IMR-90 (cell line): ENCODE data around the gene TSPEAR. TPM values are rescaled to one million over a fixed set of nuclear protein-coding genes. Genes with fewer than 3 reads are reported as not detected.
"Not testable (repeated sequence)": the region's sequence is repeated elsewhere in the genome, so short reads cannot be mapped to it uniquely, and the experiment has no call there.

ENCODE experiments used
- ATAC-seq: fragments of 200-7000 bp; cut with Tn5 transposase; 2 replicates; pipeline ENCODE4 v1.9.1; 2020; ENCODE audit warnings: low read depth, mild to moderate bottlenecking, moderate library complexity
- BruUV-seq: library from RNA; stranded (reverse); fragments of 400-500 nt; replicated peaks from 2 replicates; lab custom pipeline; 2021; lab: Mats Ljungman, UMichigan
- CTCF ChIA-PET: fragments of 300-600 bp; formaldehyde crosslinking; extraction: SDS; loops from one replicate; lab custom pipeline; 2021; ENCODE audit warnings: antibody characterized with exemption; lab: Yijun Ruan, JAX
- POLR2A ChIA-PET: fragments of 300-600 bp; sonication (Branson Sonifier 250); formaldehyde crosslinking; loops from one replicate; lab custom pipeline; 2022; ENCODE audit warnings: antibody characterized with exemption; ENCODE audit not compliant: unreplicated experiment; lab: Charles Lee
- DNase-seq: peaks from one replicate; pipeline ENCODE4 v3.0.0; 2013
- H2AFZ ChIP-seq: replicated peaks from 2 replicates; pipeline ENCODE3; 2013; ENCODE audit warnings: low read length, mild to moderate bottlenecking; ENCODE audit not compliant: poor library complexity
- H2AK5ac ChIP-seq: 2 replicates; pipeline ENCODE4 v1.6.1; 2013; ENCODE audit warnings: low read depth, low read length, inconsistent platforms
- H2AK9ac ChIP-seq: replicated peaks from 2 replicates; pipeline ENCODE3; 2013; ENCODE audit warnings: mild to moderate bottlenecking, low read depth, low read length, moderate library complexity; ENCODE audit not compliant: poor library complexity
- H2BK120ac ChIP-seq: 2 replicates; pipeline ENCODE4 v1.6.1; 2013; ENCODE audit warnings: low read depth, low read length, inconsistent platforms
- H2BK15ac ChIP-seq: 3 replicates; pipeline ENCODE4 v1.6.1; 2013; ENCODE audit warnings: low read depth, low read length, inconsistent platforms
- H2BK20ac ChIP-seq: 2 replicates; pipeline ENCODE4 v1.6.1; 2013; ENCODE audit warnings: low read depth, mild to moderate bottlenecking, inconsistent platforms, low read length, moderate library complexity
- H2BK5ac ChIP-seq: 2 replicates; pipeline ENCODE4 v1.6.1; 2013; ENCODE audit warnings: mild to moderate bottlenecking, low read depth, low read length, inconsistent platforms; ENCODE audit not compliant: poor library complexity, severe bottlenecking
- H3K14ac ChIP-seq: replicated peaks from 2 replicates; pipeline ENCODE4 v1.6.1; 2013; ENCODE audit warnings: low read depth, low read length, inconsistent platforms
- H3K18ac ChIP-seq: 2 replicates; pipeline ENCODE4 v1.6.1; 2013; ENCODE audit warnings: low read depth, low read length, control low read depth
- H3K23ac ChIP-seq: 2 replicates; pipeline ENCODE4 v1.6.1; 2013; ENCODE audit warnings: low read depth, low read length, inconsistent platforms
- H3K27ac ChIP-seq: 2 replicates; pipeline ENCODE4 v1.5.1; 2013; ENCODE audit warnings: mild to moderate bottlenecking, control low read depth, low read length; ENCODE audit not compliant: insufficient read depth
- H3K27me3 ChIP-seq: 2 replicates; pipeline ENCODE4 v1.6.1; 2013; ENCODE audit warnings: low read length; ENCODE audit not compliant: control insufficient read depth, insufficient read depth
- H3K36me3 ChIP-seq: 2 replicates; pipeline ENCODE4 v1.6.1; 2013; ENCODE audit warnings: low read length, mixed read lengths; ENCODE audit not compliant: control insufficient read depth, insufficient read depth
- H3K4ac ChIP-seq: 2 replicates; pipeline ENCODE4 v1.6.1; 2013; ENCODE audit warnings: low read depth, low read length, inconsistent platforms
- H3K4me1 ChIP-seq: 2 replicates; pipeline ENCODE4 v1.6.1; 2013; ENCODE audit warnings: low read length, mixed read lengths; ENCODE audit not compliant: control insufficient read depth, insufficient read depth
- H3K4me2 ChIP-seq: 2 replicates; pipeline ENCODE4 v1.6.1; 2013; ENCODE audit warnings: low read depth, mild to moderate bottlenecking, control low read depth, low read length, moderate library complexity
- H3K4me3 ChIP-seq: 2 replicates; pipeline ENCODE4 v1.5.1; 2013; ENCODE audit warnings: low read depth, mild to moderate bottlenecking, control low read depth, low read length, moderate library complexity; ENCODE audit not compliant: insufficient read depth
- H3K56ac ChIP-seq: 2 replicates; pipeline ENCODE4 v1.6.1; 2013; ENCODE audit warnings: low read length, inconsistent platforms; ENCODE audit not compliant: insufficient read depth; ENCODE audit errors: extremely low read depth
- H3K79me1 ChIP-seq, 2 experiments: 2 replicates each; pipeline ENCODE4 v1.6.1; 2013; ENCODE audit warnings: low read length in 2 of 2, inconsistent platforms in 1 of 2, low read depth in 1 of 2
- H3K9ac ChIP-seq: 2 replicates; pipeline ENCODE4 v1.6.1; 2013; ENCODE audit warnings: low read depth, low read length, control low read depth
- H3K9me1 ChIP-seq: 2 replicates; pipeline ENCODE4 v1.6.1; 2013; ENCODE audit warnings: low read length, inconsistent platforms; ENCODE audit not compliant: insufficient read depth
- H3K9me3 ChIP-seq: 2 replicates; pipeline ENCODE4 v1.6.1; 2013; ENCODE audit warnings: low read length; ENCODE audit not compliant: control insufficient read depth, insufficient read depth
- H4K20me1 ChIP-seq: 2 replicates; pipeline ENCODE4 v1.6.1; 2013; ENCODE audit warnings: low read length, inconsistent platforms; ENCODE audit not compliant: insufficient read depth
- H4K5ac ChIP-seq: 2 replicates; pipeline ENCODE4 v1.6.1; 2013; ENCODE audit warnings: mild to moderate bottlenecking, low read depth, low read length, control low read depth
- H4K8ac ChIP-seq, 2 experiments: 2 replicates each; pipeline ENCODE4 v1.6.1; 2013; ENCODE audit warnings: low read depth in 2 of 2, low read length in 2 of 2, control low read depth in 1 of 2, inconsistent platforms in 1 of 2
- H4K91ac ChIP-seq: 2 replicates; pipeline ENCODE4 v1.6.1; 2013; ENCODE audit warnings: low read depth, low read length, inconsistent platforms; ENCODE audit not compliant: insufficient read depth
- CHD1 ChIP-seq: IDR thresholded peaks from 2 replicates; pipeline ENCODE4 v1.6.1; 2012; ENCODE audit warnings: low read depth, low read length, improper control_type of control experiment
- MAFK ChIP-seq: IDR thresholded peaks from 2 replicates; pipeline ENCODE4 v1.6.1; 2012; ENCODE audit warnings: low read depth, low read length, improper control_type of control experiment
- RCOR1 ChIP-seq: IDR thresholded peaks from 2 replicates; pipeline ENCODE4 v1.6.1; 2012; ENCODE audit warnings: mild to moderate bottlenecking, low read length, improper control_type of control experiment; ENCODE audit not compliant: insufficient replicate concordance
- USF2 ChIP-seq: fragments of 150-350 bp; IDR thresholded peaks from 2 replicates; pipeline ENCODE4 v1.6.1; 2017; ENCODE audit warnings: mild to moderate bottlenecking, antibody characterized with exemption, low read length, low read depth
- WGBS, 2 experiments: methylation state at CpG; one replicate each; pipeline versions ENCODE4 v1.1.5 to v1.1.7; 2013; ENCODE audit warnings: missing lambda C conversion rate in 2 of 2; ENCODE audit not compliant: insufficient read length in 1 of 2; ENCODE audit errors: extremely low coverage in 2 of 2; 5-methylcytosine and 5-hydroxymethylcytosine counted together
- dilution Hi-C: fragments of 300-500 bp; cut with HindIII; formaldehyde crosslinking; loops from one replicate; pipeline ENCODE4 v1.14.3; 2018; ENCODE audit warnings: low sequenced_read_pairs; ENCODE audit not compliant: unreplicated experiment
- in situ Hi-C: fragments of 300-500 bp; cut with MboI; formaldehyde crosslinking; loops from 3 replicates; pipeline ENCODE4 v1.14.3; 2019; ENCODE audit warnings: low sequenced_read_pairs, inconsistent platforms, mixed read lengths
- intact Hi-C: fragments of 100-400 bp; cut with micrococcal nuclease; formaldehyde crosslinking; loops from 2 replicates; pipeline ENCODE4 v1.10.0; 2022
- polyA plus RNA-seq, 3 experiments: library from polyadenylated mRNA; depleted of rRNA; stranded (reverse); fragments of >200 nt; gene quantifications; 2 replicates each; pipeline ENCODE4 v1.2.3, GENCODE V29; 2012; ENCODE audit warnings: low replicate concordance in 1 of 3
- total RNA-seq: library from RNA; depleted of rRNA; stranded (reverse); fragments of >200 nt; gene quantifications from 2 replicates; pipeline ENCODE4 v1.2.3, GENCODE V29; 2012

The TSPEAR gene
- total and polyA plus RNA-seq, 2 of the 4 experiments (the other 2 are of a cell fraction): not detected

- no peak within 1 kb of the TSS for H2BK15ac ChIP-seq
- intact Hi-C loops: no loop called here
- DNase-seq: no peak
Measured at GRCh38 chr21:44558695-44559094, 152.7 kb downstream of the TSPEAR start, which contains the start of gene KRTAP10-3. TSS of gene KRTAP10-3 (minus strand) at chr21:44558795. CDS start at chr21:44558715, 80 bp downstream.

GRCh38 chr21:44558329-44558675, 153.1 kb downstream of the TSPEAR start:
- H4K91ac ChIP-seq, H3K9me1 ChIP-seq, H3K9ac ChIP-seq, H3K9me3 ChIP-seq, H3K79me1 ChIP-seq, H2AK5ac ChIP-seq, ATAC-seq, H3K18ac ChIP-seq, H2BK120ac ChIP-seq, H4K20me1 ChIP-seq, H3K14ac ChIP-seq, H3K36me3 ChIP-seq, dilution Hi-C loops, in situ Hi-C loops, H2BK5ac ChIP-seq, CTCF ChIA-PET, H2AFZ ChIP-seq, POLR2A ChIA-PET, H2BK20ac ChIP-seq, H3K4me1 ChIP-seq, intact Hi-C loops, H4K5ac ChIP-seq, H3K27ac ChIP-seq, H2BK15ac ChIP-seq, H3K4me3 ChIP-seq, H2AK9ac ChIP-seq, DNase-seq, H3K23ac ChIP-seq, H3K4ac ChIP-seq, H3K4me2 ChIP-seq, H4K8ac ChIP-seq, H3K56ac ChIP-seq, BruUV-seq: not testable (repeated sequence)
- WGBS, 2 experiments: 35% methylated on average over 6 of the region's 10 CpGs; no CpG with 5 or more reads in 1 of the 2 experiments
- H3K27me3 ChIP-seq: peaks cover 14% of the 10 kb centered on the region

More at GRCh38 chr21:44558695-44559094, 152.7 kb downstream of the TSPEAR start, which contains the start of gene KRTAP10-3:
- H3K9ac ChIP-seq: no peak within 1 kb of the TSS
- ATAC-seq: no peak
- TF ChIP-seq MAFK (no peak), USF2 (no peak), RCOR1 (no peak), CHD1 (no peak)
- no peak within 1 kb of the TSS for H2BK5ac ChIP-seq
- H3K9me1 ChIP-seq: no peaks in the 10 kb centered on the region
- H3K4ac ChIP-seq: no peak within 1 kb of the TSS
- ChIA-PET CTCF (no interaction called here), POLR2A (no interaction called here)
- dilution Hi-C loops: no loop called here
- no peak within 1 kb of the TSS for H3K4me2 ChIP-seq
- H3K36me3 ChIP-seq: no peaks in the 10 kb centered on the region
- H2BK20ac ChIP-seq: no peak within 1 kb of the TSS
- in situ Hi-C loops: no loop called here
- no peak within 1 kb of the TSS for H3K27ac ChIP-seq
- no peak within 1 kb of the TSS for H3K4me3 ChIP-seq
- no peak within 1 kb of the TSS for H4K5ac ChIP-seq
- no peak within 1 kb of the TSS for H3K14ac ChIP-seq
- no peak within 1 kb of the TSS for H3K23ac ChIP-seq
- no peak within 1 kb of the TSS for H3K18ac ChIP-seq
- H2AK9ac ChIP-seq: no peak within 1 kb of the TSS
- H3K4me1 ChIP-seq: no peaks in the 10 kb centered on the region
- H3K27me3 ChIP-seq: peaks cover 14% of the 10 kb centered on the region
- H4K8ac ChIP-seq: no peak within 1 kb of the TSS
- 0% methylated on average over 1 of the region's 5 CpGs; no CpG with 5 or more reads in 1 of the 2 experiments for WGBS, 2 experiments
- no TSS peak for BruUV-seq
- H3K79me1 ChIP-seq: no peaks in the 10 kb centered on the region
- no peak within 1 kb of the TSS for H2BK120ac ChIP-seq
- H4K20me1 ChIP-seq: no peaks in the 10 kb centered on the region
- no peaks in the 10 kb centered on the region for H3K9me3 ChIP-seq
- H2AFZ ChIP-seq: peak within 1 kb of the TSS; percentile 43
- no peak within 1 kb of the TSS for H3K56ac ChIP-seq
- no peak within 1 kb of the TSS for H2AK5ac ChIP-seq
- no peak within 1 kb of the TSS for H4K91ac ChIP-seq
